H1 (cell line): ENCODE results near the gene B4GAT1. TPM values are rescaled to one million over a fixed set of nuclear protein-coding genes. Genes with fewer than 3 reads are reported as not detected.

Experiments used
- JUND ChIP-seq: IDR thresholded peaks from 2 replicates; pipeline ENCODE4 v1.6.1; 2011; ENCODE audit warnings: mild to moderate bottlenecking, improper control_type of control experiment, low read length
- PHF8 ChIP-seq: fragments of 200-600 bp; sonication (generic); conservative IDR thresholded peaks from 2 replicates; pipeline ENCODE4 v1.7.1; 2012; ENCODE audit warnings: low read depth, mild to moderate bottlenecking, inconsistent platforms, low read length, moderate library complexity
- RBBP5 ChIP-seq: IDR thresholded peaks from 2 replicates; pipeline ENCODE4 v1.7.1; 2012; ENCODE audit warnings: low read depth, mild to moderate bottlenecking, inconsistent platforms, low read length, moderate library complexity, borderline replicate concordance
- RFX5 ChIP-seq: IDR thresholded peaks from 2 replicates; pipeline ENCODE4 v1.6.1; 2011; ENCODE audit warnings: low read depth, low read length, improper control_type of control experiment, borderline replicate concordance
- polyA plus RNA-seq, 7 experiments: library from polyadenylated mRNA; depleted of rRNA in 3 of 7; stranded (reverse) in 5 of 7; unstranded in 2 of 7; fragments of >200 nt in 5 of 7; fragments of 200-250 nt in 2 of 7; gene quantifications; 1 replicate in 5 of 7; 2 replicates in 1 of 7; 4 replicates in 1 of 7; pipeline versions ENCODE4 v1.2.1 to v1.2.3, GENCODE V29; 2011 to 2013; ENCODE audit warnings: missing spikeins in 2 of 7, mixed read lengths in 2 of 7
- total RNA-seq: library from RNA; stranded (reverse); fragmentation: NEBNext Ultra II Directional; extraction: Animal tissue kit (Norgen Biotek cat#: 25700); gene quantifications from 2 replicates; pipeline ENCODE4 v1.2.1, GENCODE V29; 2021

B4GAT1 gene
- total and polyA plus RNA-seq, 2 of the 8 experiments (the other 6 are each of a cell fraction or from before 2014, with no cell fraction given), result 22.2 to 27.8 TPM

GRCh38 chr11:66338276-66339161 is 8.9 kb downstream of the B4GAT1 start (continued):
- no peak for TF ChIP-seq RBBP5
- TF ChIP-seq JUND, result no peak
- no peak for TF ChIP-seq RFX5
- TF ChIP-seq PHF8, result no peak
